ENCODE measurements around the gene CACNG1.

CACNG1 gene, protein sequence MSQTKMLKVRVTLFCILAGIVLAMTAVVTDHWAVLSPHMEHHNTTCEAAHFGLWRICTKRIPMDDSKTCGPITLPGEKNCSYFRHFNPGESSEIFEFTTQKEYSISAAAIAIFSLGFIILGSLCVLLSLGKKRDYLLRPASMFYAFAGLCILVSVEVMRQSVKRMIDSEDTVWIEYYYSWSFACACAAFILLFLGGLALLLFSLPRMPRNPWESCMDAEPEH

DNA sequence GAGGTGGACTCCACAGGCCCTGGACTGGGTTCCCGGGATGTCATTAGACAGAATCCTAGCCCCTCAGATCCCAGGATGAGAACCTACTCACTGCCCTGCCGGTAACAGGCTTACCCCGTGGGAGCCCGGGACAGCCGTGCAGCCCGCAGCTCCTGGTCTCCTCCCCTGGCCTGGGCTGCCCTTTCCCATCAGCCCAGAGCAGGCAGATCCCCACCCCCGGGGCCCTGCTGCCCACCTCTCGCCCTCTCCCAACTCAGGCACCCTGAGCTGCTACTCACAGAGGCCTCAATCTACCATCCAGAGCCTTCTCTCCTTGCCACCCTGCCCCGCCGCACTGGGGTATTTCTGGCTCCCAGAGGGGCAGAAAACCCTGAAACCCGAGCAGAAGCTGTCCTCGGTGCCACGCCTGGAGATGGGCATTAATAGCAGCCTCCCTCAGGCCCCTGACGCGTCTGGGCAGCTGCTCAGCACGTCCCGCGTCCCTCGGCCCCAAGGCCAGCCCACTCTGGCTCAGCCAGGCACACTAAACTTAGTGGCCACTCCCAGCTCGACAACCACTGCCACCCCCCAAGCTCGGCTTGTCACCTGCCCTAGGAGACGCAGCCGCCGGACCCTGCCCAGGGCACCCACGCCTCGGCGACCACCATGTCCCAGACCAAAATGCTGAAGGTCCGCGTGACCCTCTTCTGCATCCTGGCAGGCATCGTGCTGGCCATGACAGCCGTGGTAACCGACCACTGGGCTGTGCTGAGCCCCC, at the start of gene CACNG1:
Gene CACNG1, plus strand, starts transcription at position 539 of the 757 bp plus-strand sequence. Its CDS starts 107 bp downstream, at position 646.
- DNase-seq = no peak

DNA sequence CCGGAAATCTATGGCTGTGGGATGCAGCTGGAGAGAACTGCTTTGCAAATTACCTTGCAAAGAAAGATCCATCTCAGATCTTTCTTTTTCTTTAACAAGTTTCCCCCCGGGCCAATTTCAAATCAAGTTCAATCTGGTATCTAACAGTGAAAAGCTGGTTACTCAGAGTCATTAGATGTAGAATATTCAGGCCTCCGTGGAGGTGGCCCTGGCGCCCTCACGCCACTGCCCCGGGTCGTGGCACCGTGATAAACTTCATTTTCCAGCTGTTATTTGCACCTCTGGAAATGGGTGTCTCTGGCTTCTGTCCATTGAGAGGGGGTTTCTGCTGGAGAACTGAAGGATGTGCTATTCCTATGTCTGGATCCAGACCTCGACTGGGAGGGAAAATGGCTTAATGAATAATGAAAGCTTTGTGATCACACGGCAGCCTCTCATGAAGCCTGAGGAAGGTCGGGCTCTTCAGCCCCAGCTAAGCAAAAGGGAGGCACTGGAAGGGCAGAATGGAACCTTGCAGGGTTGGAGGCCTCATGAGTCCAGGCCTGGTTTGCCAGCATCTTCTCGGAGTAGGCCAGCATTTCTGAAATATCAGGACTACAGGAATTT, 49.3 kb upstream of the CACNG1 start:
- no peak for DNase-seq

GRCh38 chr17:66995944-66996343, 48.4 kb upstream of the CACNG1 start:
- no peak for DNase-seq

GRCh38 chr17:66996926-66997325, 47.4 kb upstream of the CACNG1 start:
- no peak for DNase-seq

DNA sequence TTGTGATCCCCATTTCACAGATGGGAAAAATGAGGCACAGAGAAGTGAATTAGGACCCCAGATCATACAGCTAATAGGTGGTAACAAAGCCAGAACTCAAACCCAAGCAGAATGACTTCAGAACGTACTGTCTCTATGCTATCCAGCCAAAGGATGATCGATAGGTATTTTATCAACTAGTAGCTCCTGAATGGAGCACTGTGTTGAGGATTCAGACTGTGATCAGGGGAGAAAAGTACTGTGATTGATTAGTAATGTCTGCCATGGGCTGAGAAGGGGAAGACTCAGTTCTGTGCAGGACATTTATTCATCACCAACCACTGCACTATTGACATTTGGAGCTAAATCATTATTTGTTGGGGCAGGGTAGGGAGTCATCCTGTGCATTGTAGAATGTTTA, 41.1 kb upstream of the CACNG1 start:
- DNase-seq = no peak

- DNase-seq = no peak
Observed at GRCh38 chr17:67004181-67004580, 40.2 kb upstream of the CACNG1 start.

- no peak for DNase-seq
Observed at GRCh38 chr17:67007266-67007665, 37.1 kb upstream of the CACNG1 start.

DNA sequence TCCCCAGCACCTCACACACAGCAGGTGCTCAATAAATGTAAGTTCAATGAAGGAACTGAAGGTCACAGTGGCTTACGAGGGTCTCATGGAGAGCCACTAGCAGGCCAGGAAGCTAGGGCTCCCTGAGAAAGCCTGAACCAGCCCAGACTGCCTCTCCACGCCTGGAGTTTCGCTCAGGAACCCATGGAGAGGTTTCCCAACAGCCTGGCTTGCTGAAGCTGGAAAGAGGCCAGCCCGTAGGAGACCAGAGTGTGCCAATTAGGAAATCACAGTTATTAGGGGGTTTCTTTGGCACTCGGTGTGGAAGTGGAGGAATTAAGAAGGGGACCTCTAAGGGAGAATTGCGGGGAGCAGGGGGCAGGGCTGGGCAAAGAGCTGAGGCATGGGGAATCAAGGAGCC, 36.3 kb upstream of the CACNG1 start:
- DNase-seq = no peak

DNA sequence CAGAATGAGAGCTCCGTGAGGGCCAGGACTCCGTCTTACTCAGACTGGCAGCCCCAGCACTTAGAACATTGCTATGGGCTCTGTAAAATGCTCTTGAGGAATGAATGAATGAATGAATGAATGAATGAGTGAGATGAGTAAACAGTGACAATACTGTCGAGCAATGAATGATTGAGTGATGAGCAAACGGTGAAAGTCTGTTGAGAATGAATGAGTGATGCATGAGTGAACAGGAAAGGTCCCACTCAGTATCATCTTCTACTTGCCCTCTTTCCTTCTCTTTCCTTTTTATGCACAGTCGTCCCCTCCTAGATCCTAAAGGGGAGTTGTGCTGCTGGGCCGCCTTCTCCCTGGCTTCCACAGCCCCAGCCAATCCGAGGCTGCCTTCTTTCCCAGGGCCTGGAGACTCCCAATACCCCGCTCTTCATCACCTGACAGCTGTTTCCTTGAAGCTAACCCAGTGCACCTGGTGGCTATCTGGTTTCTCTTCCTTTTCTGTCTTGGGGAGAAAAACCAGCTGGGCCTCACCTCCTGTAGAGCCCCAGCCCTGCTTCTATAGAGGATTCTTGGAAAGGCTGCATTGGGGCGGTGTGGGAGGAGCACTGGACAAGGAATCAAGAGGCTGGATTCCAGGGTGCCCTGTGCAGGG, 32.7 kb upstream of the CACNG1 start:
- no peak for DNase-seq

- DNase-seq = no peak
Observed at GRCh38 chr17:67013891-67014290, 30.5 kb upstream of the CACNG1 start.

DNA sequence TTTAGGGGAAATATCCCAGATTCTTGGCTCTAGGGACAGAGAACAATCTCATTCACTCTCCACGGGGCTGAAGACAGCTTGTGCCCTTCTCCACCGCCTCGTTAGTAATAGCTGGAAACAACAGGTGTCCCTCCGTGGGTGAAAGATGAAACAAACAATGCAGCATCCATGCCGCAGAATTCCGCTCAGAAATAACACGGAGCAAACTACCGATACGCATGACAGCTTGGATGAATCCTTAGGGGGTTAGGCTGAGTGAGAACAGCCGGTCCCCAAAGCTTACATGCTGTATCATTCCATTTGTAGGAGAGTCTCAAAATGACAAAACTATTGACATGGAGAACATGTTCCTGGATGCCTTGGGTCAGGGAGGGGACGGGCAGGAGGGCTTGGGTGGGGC, 29.4 kb upstream of the CACNG1 start:
- DNase-seq = no peak

- no peak for DNase-seq
Observed at GRCh38 chr17:67016039-67016762, 28.2 kb upstream of the CACNG1 start.

- DNase-seq = no peak
Observed at GRCh38 chr17:67017910-67018309, 26.4 kb upstream of the CACNG1 start.

DNA sequence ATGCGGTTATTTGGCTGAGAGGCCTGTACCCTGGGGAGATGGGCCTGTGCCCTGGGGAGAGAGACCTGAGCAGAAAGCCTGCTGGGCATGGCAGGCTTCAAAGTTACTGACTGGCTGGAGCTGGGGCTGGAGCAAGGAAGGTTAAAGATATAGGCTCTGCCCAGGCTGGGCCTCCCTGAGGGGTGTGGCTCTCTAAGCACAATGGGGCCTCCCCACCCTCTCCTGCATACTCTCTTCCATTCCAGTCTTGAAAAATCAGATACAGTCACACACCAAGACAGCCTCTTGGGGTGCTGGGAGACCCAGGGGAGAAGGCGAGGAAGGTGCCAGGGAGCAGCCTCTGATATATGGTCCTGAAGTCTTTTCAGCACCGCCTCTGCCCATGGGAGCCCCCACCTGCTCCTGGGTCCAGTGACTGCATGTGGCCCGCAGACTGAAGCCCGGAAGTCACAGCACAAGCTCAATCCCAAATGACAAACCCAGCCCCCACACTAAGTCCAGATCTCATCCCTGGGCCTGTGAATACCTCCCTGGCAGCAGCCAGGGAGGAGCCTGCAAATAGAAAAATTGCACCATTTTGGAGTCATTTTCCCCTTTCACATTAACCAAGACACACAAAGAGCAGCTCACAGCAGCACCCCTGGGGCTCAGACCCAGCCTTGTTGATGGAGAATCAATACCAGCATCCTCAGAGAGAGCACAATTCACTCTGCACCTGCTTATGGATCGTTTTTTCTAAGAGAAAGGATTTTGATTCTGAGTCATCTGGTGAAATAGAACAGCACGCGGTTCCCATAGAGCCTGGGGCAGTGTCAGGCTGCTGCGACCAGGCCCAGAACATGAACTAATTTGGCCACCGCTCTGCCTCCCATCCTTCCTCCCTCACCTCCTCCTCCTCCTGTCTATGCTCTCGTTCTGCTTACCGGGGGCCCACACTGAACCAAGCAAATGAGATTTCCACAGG, 25.6 kb upstream of the CACNG1 start:
- no peak for DNase-seq

GRCh38 chr17:67019809-67020208, 24.5 kb upstream of the CACNG1 start:
- no peak for DNase-seq

- no peak for DNase-seq
Observed at GRCh38 chr17:67020293-67020766, 24.0 kb upstream of the CACNG1 start.

GRCh38 chr17:67021196-67021595, 23.2 kb upstream of the CACNG1 start:
- no peak for DNase-seq

GRCh38 chr17:67021743-67022450, 22.5 kb upstream of the CACNG1 start:
- no peak for DNase-seq

DNA sequence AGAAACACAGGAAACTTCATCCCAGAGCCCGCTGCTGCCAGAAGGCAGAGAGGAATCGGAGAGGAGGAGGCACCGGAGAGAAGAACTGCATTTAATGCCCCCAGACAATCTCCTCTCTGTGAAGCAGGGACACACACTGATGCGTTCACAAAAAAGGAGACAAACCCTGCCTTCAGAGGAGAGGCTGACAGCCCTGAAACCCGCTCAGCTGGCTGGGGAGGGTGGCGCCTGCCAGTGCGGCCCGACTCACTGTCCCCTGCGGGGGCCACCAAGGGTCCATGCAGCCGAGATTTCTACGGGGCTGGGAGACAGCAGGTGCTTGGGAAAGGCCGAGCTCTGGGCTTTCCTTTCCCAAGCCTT, 21.9 kb upstream of the CACNG1 start:
- DNase-seq = no peak

DNA sequence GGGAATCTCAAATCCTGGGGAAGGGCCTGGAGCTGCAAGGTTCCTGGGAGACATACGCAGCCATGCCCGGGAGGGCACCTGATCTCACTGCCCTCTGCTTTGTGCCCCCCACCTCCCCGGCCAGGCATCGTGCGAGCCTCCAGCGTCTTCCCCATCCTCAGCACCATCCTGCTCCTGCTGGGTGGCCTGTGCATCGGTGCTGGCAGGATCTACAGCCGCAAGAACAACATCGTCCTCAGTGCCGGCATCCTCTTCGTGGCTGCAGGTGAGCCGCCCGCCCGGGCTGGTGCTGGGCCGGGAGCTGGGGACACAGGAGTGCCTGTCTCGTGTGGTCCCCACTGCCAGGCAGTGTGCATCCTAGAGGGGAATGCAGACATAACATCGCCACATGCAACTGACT, 19.6 kb upstream of the CACNG1 start:
- no peak for DNase-seq

- no peak for DNase-seq
Observed at GRCh38 chr17:67025216-67025792, 19.1 kb upstream of the CACNG1 start.

Measured in GDM1 (cell line).